ENCODE results near the gene NTRK1. TPM values are rescaled to one million over a fixed set of nuclear protein-coding genes. Genes with fewer than 3 reads are reported as not detected.

Gene NTRK1
- total and polyA plus RNA-seq, 2 of the 4 experiments (the other 2 are of a cell fraction), result not detected

DNA sequence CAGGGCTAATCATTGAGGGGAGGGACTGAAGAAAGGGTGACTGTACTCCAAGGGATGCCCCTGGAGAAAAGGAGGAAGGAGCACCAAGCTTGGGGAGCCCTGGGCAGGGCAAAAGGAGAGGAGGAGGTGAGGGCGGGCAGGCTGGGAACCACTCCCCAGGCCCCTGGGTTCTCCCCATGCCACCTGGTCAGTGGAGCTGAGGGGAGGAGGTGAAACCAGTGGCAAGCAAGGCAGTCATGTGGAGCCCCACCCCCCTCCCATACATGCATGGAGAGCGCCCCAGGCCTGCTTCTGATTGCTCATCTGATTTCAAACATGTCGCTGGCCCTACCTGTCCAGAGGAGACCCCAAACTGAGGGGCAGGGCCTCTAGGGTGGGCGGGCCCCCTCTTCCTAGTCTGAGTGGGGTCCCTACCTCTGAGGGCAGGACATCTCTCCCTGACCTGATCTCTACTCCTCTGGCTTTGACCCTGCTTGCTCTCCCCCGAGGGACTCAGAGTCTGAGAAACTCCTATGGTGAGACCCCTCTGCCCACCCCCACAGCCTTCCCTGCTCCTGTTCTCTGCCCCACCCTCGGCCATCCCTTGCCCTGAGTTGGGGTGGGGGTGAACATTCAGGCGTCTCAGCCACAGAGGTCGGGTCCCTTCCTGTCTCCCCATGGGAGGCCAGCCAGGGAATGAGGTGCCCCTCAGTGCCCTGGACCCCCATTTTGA lies 20.3 kb upstream of the NTRK1 start:
- no peaks in the 10 kb centered on the region; the same call in 1 of the 2 replicates for H3K4me1 ChIP-seq (ENCODE audit: control insufficient read depth, insufficient read depth, low read length)
- H4K5ac ChIP-seq (ENCODE audit: low read depth, low read length), result no peak overlapping the region
- H3K27ac ChIP-seq (ENCODE audit: insufficient read depth, low read length), result no peak overlapping the region
- H3K36me3 ChIP-seq (ENCODE audit: control insufficient read depth, insufficient read depth, low read length), result no peaks in the 10 kb centered on the region
- no peak overlapping the region for H2BK120ac ChIP-seq (ENCODE audit: low read depth, low read length)
- no TSS peak for BruUV-seq (replicated peaks)
- H3K4me2 ChIP-seq (ENCODE audit: low read depth, low read length), result no peak overlapping the region
- no peak overlapping the region for H3K4ac ChIP-seq (ENCODE audit: low read depth, low read length)
- in situ Hi-C loops (cut with MboI; ENCODE audit: low sequenced_read_pairs) (no loop called here), intact Hi-C loops (cut with micrococcal nuclease) (no loop called here), dilution Hi-C loops (cut with HindIII; ENCODE audit: low sequenced_read_pairs, unreplicated experiment) (no loop called here)
- no peaks in the 10 kb centered on the region; the same call in 1 of the 2 replicates for H3K9me3 ChIP-seq (ENCODE audit: control insufficient read depth, insufficient read depth, low read length)
- no peak for ATAC-seq (ENCODE audit: low read depth)
- ChIA-PET CTCF (interaction anchor here (1.3 kb wide), 1 partner anchor 19 kb away, joined by 4 read pairs; no protein-coding TSS in a partner anchor), POLR2A (ENCODE audit: unreplicated experiment) (no interaction called here)
- H4K8ac ChIP-seq (ENCODE audit: low read depth in 2 of 2, low read length in 2 of 2), result no peak overlapping the region
- H3K14ac ChIP-seq (replicated peaks; ENCODE audit: low read depth, low read length), result no peak overlapping the region
- H2BK15ac ChIP-seq (ENCODE audit: low read depth, low read length), result no peak overlapping the region
- no peak overlapping the region for H3K56ac ChIP-seq (ENCODE audit: extremely low read depth, insufficient read depth, low read length)
- no peaks in the 10 kb centered on the region for H3K79me1 ChIP-seq (ENCODE audit: low read depth in 1 of 2, low read length in 2 of 2)
- H3K18ac ChIP-seq (ENCODE audit: low read depth, low read length), result no peak overlapping the region
- H3K9me1 ChIP-seq (ENCODE audit: insufficient read depth, low read length), result no peaks in the 10 kb centered on the region
- H2BK20ac ChIP-seq (ENCODE audit: low read depth, low read length), result no peak overlapping the region
- no peaks in the 10 kb centered on the region; the same call in none of the 2 replicates for H4K20me1 ChIP-seq (ENCODE audit: insufficient read depth, low read length)
- no peak overlapping the region for H2AK9ac ChIP-seq (replicated peaks; ENCODE audit: low read depth, low read length, poor library complexity)
- TF ChIP-seq, protein P1, sequence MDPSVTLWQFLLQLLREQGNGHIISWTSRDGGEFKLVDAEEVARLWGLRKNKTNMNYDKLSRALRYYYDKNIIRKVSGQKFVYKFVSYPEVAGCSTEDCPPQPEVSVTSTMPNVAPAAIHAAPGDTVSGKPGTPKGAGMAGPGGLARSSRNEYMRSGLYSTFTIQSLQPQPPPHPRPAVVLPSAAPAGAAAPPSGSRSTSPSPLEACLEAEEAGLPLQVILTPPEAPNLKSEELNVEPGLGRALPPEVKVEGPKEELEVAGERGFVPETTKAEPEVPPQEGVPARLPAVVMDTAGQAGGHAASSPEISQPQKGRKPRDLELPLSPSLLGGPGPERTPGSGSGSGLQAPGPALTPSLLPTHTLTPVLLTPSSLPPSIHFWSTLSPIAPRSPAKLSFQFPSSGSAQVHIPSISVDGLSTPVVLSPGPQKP (IDR thresholded peaks at IDR 0.05; ENCODE audit: borderline replicate concordance, low read depth, low read length), result no peak
- TF ChIP-seq FOS (IDR thresholded peaks at IDR 0.05; ENCODE audit: low read depth, low read length), result no peak
- no peak for TF ChIP-seq CHD1 (IDR thresholded peaks at IDR 0.05; ENCODE audit: low read depth, low read length)
- TF ChIP-seq, protein P2, sequence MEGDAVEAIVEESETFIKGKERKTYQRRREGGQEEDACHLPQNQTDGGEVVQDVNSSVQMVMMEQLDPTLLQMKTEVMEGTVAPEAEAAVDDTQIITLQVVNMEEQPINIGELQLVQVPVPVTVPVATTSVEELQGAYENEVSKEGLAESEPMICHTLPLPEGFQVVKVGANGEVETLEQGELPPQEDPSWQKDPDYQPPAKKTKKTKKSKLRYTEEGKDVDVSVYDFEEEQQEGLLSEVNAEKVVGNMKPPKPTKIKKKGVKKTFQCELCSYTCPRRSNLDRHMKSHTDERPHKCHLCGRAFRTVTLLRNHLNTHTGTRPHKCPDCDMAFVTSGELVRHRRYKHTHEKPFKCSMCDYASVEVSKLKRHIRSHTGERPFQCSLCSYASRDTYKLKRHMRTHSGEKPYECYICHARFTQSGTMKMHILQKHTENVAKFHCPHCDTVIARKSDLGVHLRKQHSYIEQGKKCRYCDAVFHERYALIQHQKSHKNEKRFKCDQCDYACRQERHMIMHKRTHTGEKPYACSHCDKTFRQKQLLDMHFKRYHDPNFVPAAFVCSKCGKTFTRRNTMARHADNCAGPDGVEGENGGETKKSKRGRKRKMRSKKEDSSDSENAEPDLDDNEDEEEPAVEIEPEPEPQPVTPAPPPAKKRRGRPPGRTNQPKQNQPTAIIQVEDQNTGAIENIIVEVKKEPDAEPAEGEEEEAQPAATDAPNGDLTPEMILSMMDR (conservative IDR thresholded peaks at IDR 0.05; ENCODE audit: low read depth, low read length), result no peak
- TF ChIP-seq BHLHE40 (IDR thresholded peaks at IDR 0.05; ENCODE audit: low read depth, low read length), result no peak
- TF ChIP-seq RCOR1 (IDR thresholded peaks at IDR 0.05; ENCODE audit: insufficient replicate concordance, low read length), result no peak
- no peak for TF ChIP-seq NFE2L2 (IDR thresholded peaks at IDR 0.05; ENCODE audit: low read depth, low read length)
- TF ChIP-seq RAD21 (IDR thresholded peaks at IDR 0.05; ENCODE audit: low read length), result no peak
- no peak for TF ChIP-seq RFX5 (IDR thresholded peaks at IDR 0.05; ENCODE audit: low read depth, low read length)
- TF ChIP-seq MXI1 (IDR thresholded peaks at IDR 0.05; ENCODE audit: borderline replicate concordance, low read depth, low read length), result no peak
- TF ChIP-seq CEBPB (IDR thresholded peaks at IDR 0.05; ENCODE audit: low read depth, low read length), result no peak
- no peak for TF ChIP-seq MAFK (IDR thresholded peaks at IDR 0.05; ENCODE audit: low read depth, low read length)
- no peak for TF ChIP-seq SMC3 (IDR thresholded peaks at IDR 0.05; ENCODE audit: low read depth, low read length)
- TF ChIP-seq, protein P3, sequence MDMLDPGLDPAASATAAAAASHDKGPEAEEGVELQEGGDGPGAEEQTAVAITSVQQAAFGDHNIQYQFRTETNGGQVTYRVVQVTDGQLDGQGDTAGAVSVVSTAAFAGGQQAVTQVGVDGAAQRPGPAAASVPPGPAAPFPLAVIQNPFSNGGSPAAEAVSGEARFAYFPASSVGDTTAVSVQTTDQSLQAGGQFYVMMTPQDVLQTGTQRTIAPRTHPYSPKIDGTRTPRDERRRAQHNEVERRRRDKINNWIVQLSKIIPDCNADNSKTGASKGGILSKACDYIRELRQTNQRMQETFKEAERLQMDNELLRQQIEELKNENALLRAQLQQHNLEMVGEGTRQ (IDR thresholded peaks at IDR 0.05; ENCODE audit: low read depth, low read length), result no peak
- no peak for TF ChIP-seq MAZ (IDR thresholded peaks at IDR 0.05; ENCODE audit: borderline replicate concordance, low read depth, low read length)
- no peak overlapping the region for H3K4me3 ChIP-seq (ENCODE audit: insufficient read depth, low read depth, low read length)
- DNase-seq, result no peak
- H3K27me3 ChIP-seq (ENCODE audit: control insufficient read depth, insufficient read depth, low read length), result peaks cover 83% of the 10 kb centered on the region
- H2AFZ ChIP-seq (replicated peaks; ENCODE audit: low read length, poor library complexity), result no peak overlapping the region
- H2BK5ac ChIP-seq (ENCODE audit: low read depth, low read length, poor library complexity, severe bottlenecking), result no peak overlapping the region
- WGBS, 2 experiments (ENCODE audit: extremely low coverage in 2 of 2, insufficient read length in 1 of 2), result no CpG with 5 or more reads among the region's 8 CpGs
- no peak overlapping the region for H2AK5ac ChIP-seq (ENCODE audit: low read depth, low read length)
- H3K23ac ChIP-seq (ENCODE audit: low read depth, low read length), result no peak overlapping the region
- H4K91ac ChIP-seq (ENCODE audit: insufficient read depth, low read depth, low read length), result no peak overlapping the region
- H3K9ac ChIP-seq (ENCODE audit: low read depth, low read length), result no peak overlapping the region
